Ishikawa (cell line): Measurements from ENCODE around the gene KRTAP23-1.

Source experiments
- CEBPB ChIP-seq: IDR thresholded peaks from 2 replicates; pipeline ENCODE4 v1.6.1; 2012
- EGR1 ChIP-seq: IDR thresholded peaks from 2 replicates; pipeline ENCODE4 v1.6.1; 2012
- EP300 ChIP-seq: IDR thresholded peaks from 2 replicates; pipeline ENCODE4 v1.6.1; 2012; ENCODE audit warnings: borderline replicate concordance
- MAX ChIP-seq: IDR thresholded peaks from 2 replicates; pipeline ENCODE4 v1.6.1; 2012
- RAD21 ChIP-seq: IDR thresholded peaks from 2 replicates; pipeline ENCODE4 v1.6.1; 2012; ENCODE audit warnings: low read depth
- REST ChIP-seq: IDR thresholded peaks from 2 replicates; pipeline ENCODE4 v1.6.1; 2012; ENCODE audit warnings: low read depth, mild to moderate bottlenecking
- TCF12 ChIP-seq: IDR thresholded peaks from 2 replicates; pipeline ENCODE4 v1.6.1; 2012; ENCODE audit warnings: low read depth
- YY1 ChIP-seq: IDR thresholded peaks from 2 replicates; pipeline ENCODE4 v1.6.1; 2012; ENCODE audit warnings: low read depth
- ZBTB7A ChIP-seq: IDR thresholded peaks from 2 replicates; pipeline ENCODE4 v1.6.1; 2012; ENCODE audit warnings: low read depth

DNA sequence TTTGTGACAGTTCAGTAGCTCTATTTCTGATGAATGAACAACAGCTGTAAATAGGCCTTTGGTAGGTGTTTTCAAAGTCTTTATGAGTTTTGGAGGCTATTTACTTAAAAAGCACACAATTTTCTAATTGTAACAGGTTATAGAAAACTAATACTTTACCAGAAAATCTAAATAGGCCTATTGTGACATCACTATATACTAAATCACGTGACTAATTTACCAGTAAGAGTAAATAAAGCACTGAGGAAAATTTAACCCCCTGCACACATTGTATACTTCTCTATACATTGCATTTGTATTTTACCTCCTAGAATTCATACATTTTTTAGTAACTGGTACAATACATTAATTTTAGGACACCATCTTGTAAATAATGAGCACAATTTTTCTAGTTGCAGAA is 43.3 kb downstream of the KRTAP23-1 start:
- TF ChIP-seq REST (no peak), TCF12 (no peak), MAX (no peak), YY1 (no peak), EGR1 (no peak), EP300 (no peak), RAD21 (no peak), CEBPB (no peak), ZBTB7A (no peak)
